ENCODE results near the gene CTNND1. TPM values are rescaled to one million over a fixed set of nuclear protein-coding genes. Genes with fewer than 3 reads are reported as not detected.

Gene CTNND1
- total and polyA plus RNA-seq, 9 donors: 106 to 145 (median 126) TPM

GRCh38 chr11:57735619-57736298 is 25.8 kb upstream of the CTNND1 start:
- Histone ChIP-seq H3K27me3 (ENCODE audit: control insufficient read depth, insufficient read depth, low read length) (no peaks in the 10 kb centered on the region), H3K27ac (ENCODE audit: low read length) (no peak overlapping the region), H3K9me3 (replicated peaks; ENCODE audit: control insufficient read depth, low read depth, low read length) (no peaks in the 10 kb centered on the region), H3K36me3 (ENCODE audit: control insufficient read depth, insufficient read depth, low read length) (peaks cover 28% of the 10 kb centered on the region), H3K4me3 (ENCODE audit: low read length) (no peak overlapping the region), H3K4me1 (ENCODE audit: control insufficient read depth, insufficient read depth, low read length) (peaks cover 3% of the 10 kb centered on the region)
- no peak for DNase-seq
- no CpG with 5 or more reads among the region's 3 CpGs for WGBS (ENCODE audit: insufficient coverage)

- under 1% methylated on average over 65 of the region's 75 CpGs for WGBS (ENCODE audit: insufficient coverage)
- Histone ChIP-seq H3K9me3 (replicated peaks; ENCODE audit: control insufficient read depth, low read depth, low read length) (no peaks in the 10 kb centered on the region), H3K27me3 (ENCODE audit: control insufficient read depth, insufficient read depth, low read length) (no peaks in the 10 kb centered on the region), H3K36me3 (ENCODE audit: control insufficient read depth, insufficient read depth, low read length) (peaks cover 56% of the 10 kb centered on the region), H3K27ac (ENCODE audit: low read length) (peak within 1 kb of the TSS; percentile 95), H3K4me1 (ENCODE audit: control insufficient read depth, insufficient read depth, low read length) (peaks cover 14% of the 10 kb centered on the region), H3K4me3 (ENCODE audit: low read length) (peak within 1 kb of the TSS; percentile 87)
- DNase-seq: peak; percentile 99
Observed at GRCh38 chr11:57741132-57742086, 20.2 kb upstream of the CTNND1 start, which contains the start of gene SELENOH. SELENOH (plus strand) TSS chr11:57741491; CDS start chr11:57741596, 105 bp downstream.

GRCh38 chr11:57742087-57742452 is 19.5 kb upstream of the CTNND1 start:
- DNase-seq: no peak
- Histone ChIP-seq H3K4me3 (ENCODE audit: low read length) (peak overlapping the region; percentile 87), H3K9me3 (replicated peaks; ENCODE audit: control insufficient read depth, low read depth, low read length) (no peaks in the 10 kb centered on the region), H3K27me3 (ENCODE audit: control insufficient read depth, insufficient read depth, low read length) (no peaks in the 10 kb centered on the region), H3K27ac (ENCODE audit: low read length) (peak overlapping the region; percentile 95), H3K4me1 (ENCODE audit: control insufficient read depth, insufficient read depth, low read length) (peaks cover 14% of the 10 kb centered on the region), H3K36me3 (ENCODE audit: control insufficient read depth, insufficient read depth, low read length) (peaks cover 59% of the 10 kb centered on the region)
- 0% methylated on average over 7 of the region's 10 CpGs for WGBS (ENCODE audit: insufficient coverage)

- Histone ChIP-seq H3K4me1 (ENCODE audit: control insufficient read depth, insufficient read depth, low read length) (peaks cover 14% of the 10 kb centered on the region), H3K27ac (ENCODE audit: low read length) (no peak overlapping the region), H3K4me3 (ENCODE audit: low read length) (no peak overlapping the region), H3K36me3 (ENCODE audit: control insufficient read depth, insufficient read depth, low read length) (peaks cover 47% of the 10 kb centered on the region), H3K9me3 (replicated peaks; ENCODE audit: control insufficient read depth, low read depth, low read length) (no peaks in the 10 kb centered on the region), H3K27me3 (ENCODE audit: control insufficient read depth, insufficient read depth, low read length) (no peaks in the 10 kb centered on the region)
- 85% methylated on average over 2 of the region's 2 CpGs for WGBS (ENCODE audit: insufficient coverage)
- DNase-seq: no peak
Observed at GRCh38 chr11:57744357-57744756, 17.2 kb upstream of the CTNND1 start.

GRCh38 chr11:57745206-57745605 is 16.4 kb upstream of the CTNND1 start:
- no peak for DNase-seq
- Histone ChIP-seq H3K36me3 (ENCODE audit: control insufficient read depth, insufficient read depth, low read length) (peaks cover 40% of the 10 kb centered on the region), H3K27me3 (ENCODE audit: control insufficient read depth, insufficient read depth, low read length) (no peaks in the 10 kb centered on the region), H3K4me1 (ENCODE audit: control insufficient read depth, insufficient read depth, low read length) (peaks cover 14% of the 10 kb centered on the region), H3K9me3 (replicated peaks; ENCODE audit: control insufficient read depth, low read depth, low read length) (no peaks in the 10 kb centered on the region), H3K27ac (ENCODE audit: low read length) (no peak overlapping the region), H3K4me3 (ENCODE audit: low read length) (no peak overlapping the region)
- 86% methylated on average over 1 of the region's 5 CpGs for WGBS (ENCODE audit: insufficient coverage)

GRCh38 chr11:57746920-57747319 is 14.7 kb upstream of the CTNND1 start:
- no peak for DNase-seq
- Histone ChIP-seq H3K27me3 (ENCODE audit: control insufficient read depth, insufficient read depth, low read length) (no peaks in the 10 kb centered on the region), H3K36me3 (ENCODE audit: control insufficient read depth, insufficient read depth, low read length) (peaks cover 40% of the 10 kb centered on the region), H3K9me3 (replicated peaks; ENCODE audit: control insufficient read depth, low read depth, low read length) (no peaks in the 10 kb centered on the region), H3K4me1 (ENCODE audit: control insufficient read depth, insufficient read depth, low read length) (peaks cover 8% of the 10 kb centered on the region), H3K4me3 (ENCODE audit: low read length) (no peak overlapping the region), H3K27ac (ENCODE audit: low read length) (no peak overlapping the region)
- WGBS (ENCODE audit: insufficient coverage): no CpG with 5 or more reads among the region's 1 CpG

GRCh38 chr11:57751176-57751575 is 10.4 kb upstream of the CTNND1 start:
- Histone ChIP-seq H3K27ac (ENCODE audit: low read length) (no peak overlapping the region), H3K4me3 (ENCODE audit: low read length) (no peak overlapping the region), H3K9me3 (replicated peaks; ENCODE audit: control insufficient read depth, low read depth, low read length) (no peaks in the 10 kb centered on the region), H3K27me3 (ENCODE audit: control insufficient read depth, insufficient read depth, low read length) (no peaks in the 10 kb centered on the region), H3K4me1 (ENCODE audit: control insufficient read depth, insufficient read depth, low read length) (no peaks in the 10 kb centered on the region), H3K36me3 (ENCODE audit: control insufficient read depth, insufficient read depth, low read length) (peaks cover 5% of the 10 kb centered on the region)
- no peak for DNase-seq

- Histone ChIP-seq H3K4me3 (ENCODE audit: low read length) (no peak within 1 kb of the TSS), H3K36me3 (ENCODE audit: control insufficient read depth, insufficient read depth, low read length) (peaks cover 5% of the 10 kb centered on the region), H3K9me3 (replicated peaks; ENCODE audit: control insufficient read depth, low read depth, low read length) (no peaks in the 10 kb centered on the region), H3K27me3 (ENCODE audit: control insufficient read depth, insufficient read depth, low read length) (no peaks in the 10 kb centered on the region), H3K4me1 (ENCODE audit: control insufficient read depth, insufficient read depth, low read length) (no peaks in the 10 kb centered on the region), H3K27ac (ENCODE audit: low read length) (no peak within 1 kb of the TSS)
- DNase-seq: peak; percentile 42
- 89% methylated on average over 3 of the region's 10 CpGs for WGBS (ENCODE audit: insufficient coverage)
Observed at GRCh38 chr11:57751676-57752253, 9.8 kb upstream of the CTNND1 start, which contains the start of gene BTBD18. BTBD18 (minus strand) TSS chr11:57751819; CDS start chr11:57751188, 631 bp downstream.

GRCh38 chr11:57752954-57753353 is 8.6 kb upstream of the CTNND1 start:
- H3K36me3 ChIP-seq (ENCODE audit: control insufficient read depth, insufficient read depth, low read length): no peaks in the 10 kb centered on the region
- no peak overlapping the region for H3K4me3 ChIP-seq (ENCODE audit: low read length)
- H3K27ac ChIP-seq (ENCODE audit: low read length): no peak overlapping the region
- 94% methylated on average over 29 of the region's 30 CpGs for WGBS (ENCODE audit: insufficient coverage)
- no peaks in the 10 kb centered on the region for H3K4me1 ChIP-seq (ENCODE audit: control insufficient read depth, insufficient read depth, low read length)
- H3K27me3 ChIP-seq (ENCODE audit: control insufficient read depth, insufficient read depth, low read length): no peaks in the 10 kb centered on the region
- no peaks in the 10 kb centered on the region for H3K9me3 ChIP-seq (replicated peaks; ENCODE audit: control insufficient read depth, low read depth, low read length)
- DNase-seq: no peak

- WGBS (ENCODE audit: insufficient coverage): no CpG with 5 or more reads among the region's 3 CpGs
- H3K36me3 ChIP-seq (ENCODE audit: control insufficient read depth, insufficient read depth, low read length): no peaks in the 10 kb centered on the region
- no peak overlapping the region for H3K27ac ChIP-seq (ENCODE audit: low read length)
- H3K9me3 ChIP-seq (replicated peaks; ENCODE audit: control insufficient read depth, low read depth, low read length): no peaks in the 10 kb centered on the region
- DNase-seq: no peak
- peaks cover 4% of the 10 kb centered on the region for H3K4me1 ChIP-seq (ENCODE audit: control insufficient read depth, insufficient read depth, low read length)
- no peak overlapping the region for H3K4me3 ChIP-seq (ENCODE audit: low read length)
- no peaks in the 10 kb centered on the region for H3K27me3 ChIP-seq (ENCODE audit: control insufficient read depth, insufficient read depth, low read length)
Observed at GRCh38 chr11:57758174-57758573, 3.4 kb upstream of the CTNND1 start.
